Fibroblast of mammary gland (primary cell): ENCODE data around the gene ANKRD33.

ENCODE experiments used
- DNase-seq: peaks from one replicate; pipeline ENCODE4 v3.0.0-alpha.2; 2010; ENCODE audit warnings: low read depth
- H3K4me3 ChIP-seq: 2 replicates; pipeline ENCODE4 v1.5.1; 2011; ENCODE audit warnings: low read depth, mild to moderate bottlenecking, low read length, moderate library complexity; ENCODE audit not compliant: control insufficient read depth
- CTCF ChIP-seq: conservative IDR thresholded peaks from 2 replicates; pipeline ENCODE4 v1.5.1; 2011; ENCODE audit warnings: low read depth, low read length, inconsistent platforms; ENCODE audit not compliant: control insufficient read depth, insufficient read depth

The ANKRD33 gene

DNA sequence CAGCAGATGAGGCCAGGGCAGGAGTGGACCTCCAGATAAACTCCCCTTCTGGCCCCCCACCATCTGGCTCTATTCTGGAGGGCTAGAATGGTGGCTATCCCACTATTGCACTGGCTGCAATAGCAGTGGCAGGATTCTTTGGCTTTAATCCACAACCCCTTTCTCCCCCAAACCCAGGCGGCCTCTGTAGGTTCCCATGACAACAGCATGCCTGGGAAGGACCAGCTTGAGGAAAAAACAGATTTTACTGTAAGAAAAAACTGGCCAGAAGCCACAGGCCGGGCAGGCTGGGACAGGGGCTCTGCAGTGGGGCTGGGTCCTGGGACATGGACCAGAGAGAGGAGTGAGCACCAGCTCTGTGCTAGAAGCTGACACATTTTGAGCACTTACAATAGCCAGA lies 50.0 kb downstream of the ANKRD33 start:
- no peak for DNase-seq
- H3K4me3 ChIP-seq, result no peak overlapping the region
- no peak for TF ChIP-seq CTCF

DNA sequence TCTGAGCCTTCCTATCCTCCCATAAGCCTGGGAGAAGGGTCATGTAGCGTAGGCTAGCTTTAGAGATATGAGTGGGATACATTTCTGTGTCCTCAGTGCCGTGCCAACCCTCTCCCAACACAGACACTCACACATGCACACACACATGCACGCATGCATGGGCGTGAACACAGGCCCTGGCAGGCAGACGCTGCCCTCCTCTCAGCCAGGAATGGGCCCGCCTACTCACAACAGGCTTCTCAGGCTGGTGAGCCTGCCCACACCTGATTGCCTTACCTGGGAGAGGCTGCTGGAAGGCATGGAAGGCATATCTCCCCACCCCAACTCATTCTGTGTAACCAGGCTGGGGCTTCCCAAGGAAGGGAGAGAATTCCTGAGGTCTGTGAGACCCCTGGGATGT lies 50.8 kb downstream of the ANKRD33 start:
- H3K4me3 ChIP-seq, result no peak overlapping the region
- no peak for DNase-seq
- TF ChIP-seq CTCF, result no peak

- peak; percentile 31 for DNase-seq
- no peak for TF ChIP-seq CTCF
- no peak overlapping the region for H3K4me3 ChIP-seq
These were observed 53.2 kb downstream of the ANKRD33 start for GRCh38 chr12:51941011-51941581.
